ENCODE data around the gene RBM17. TPM values are rescaled to one million over a fixed set of nuclear protein-coding genes. Genes with fewer than 3 reads are reported as not detected.
"Not testable (repeated sequence)": the region's sequence is repeated elsewhere in the genome, so short reads cannot be mapped to it uniquely, and the experiment has no call there.

Gene RBM17
- total and polyA plus RNA-seq, 2 experiments from 2014 or later = 86.2 to 125 TPM

- Histone ChIP-seq H3K27me3 (no peaks in the 10 kb centered on the region), H3K27ac (no peak overlapping the region), H3K9me3 (ENCODE audit: low read depth) (no peaks in the 10 kb centered on the region), H3K36me3 (peaks cover 29% of the 10 kb centered on the region), H3K4me3 (no peak overlapping the region), H3K4me1 (ENCODE audit: low read depth) (no peaks in the 10 kb centered on the region)
- no peak for TF ChIP-seq CTCF (IDR thresholded peaks at IDR 0.05; ENCODE audit: low read depth, low read length)
- DNase-seq (ENCODE audit: low read depth in 1 of 2, low spot score in 1 of 2) = no peak
Measured at GRCh38 chr10:6098156-6098555, 9.3 kb downstream of the RBM17 start.

- H3K4me1 ChIP-seq (ENCODE audit: low read depth) = no peaks in the 10 kb centered on the region
- H3K4me3 ChIP-seq = no peak overlapping the region
- no peak overlapping the region for H3K27ac ChIP-seq
- no peak for DNase-seq (ENCODE audit: low read depth in 1 of 2, low spot score in 1 of 2)
- no peak for TF ChIP-seq CTCF (IDR thresholded peaks at IDR 0.05; ENCODE audit: low read depth, low read length)
- no peaks in the 10 kb centered on the region for H3K27me3 ChIP-seq
- no peaks in the 10 kb centered on the region for H3K9me3 ChIP-seq (ENCODE audit: low read depth)
- H3K36me3 ChIP-seq = peaks cover 48% of the 10 kb centered on the region
Measured at GRCh38 chr10:6100370-6100769, 11.5 kb downstream of the RBM17 start.

- no peak for DNase-seq (ENCODE audit: low read depth in 1 of 2, low spot score in 1 of 2)
- H3K9me3 ChIP-seq (ENCODE audit: low read depth) = no peaks in the 10 kb centered on the region
- TF ChIP-seq CTCF (IDR thresholded peaks at IDR 0.05; ENCODE audit: low read depth, low read length) = no peak
- no peaks in the 10 kb centered on the region for H3K27me3 ChIP-seq
- no peak overlapping the region for H3K4me3 ChIP-seq
- no peaks in the 10 kb centered on the region for H3K4me1 ChIP-seq (ENCODE audit: low read depth)
- H3K27ac ChIP-seq = no peak overlapping the region
- peaks cover 56% of the 10 kb centered on the region for H3K36me3 ChIP-seq
Measured at GRCh38 chr10:6101181-6101580, 12.3 kb downstream of the RBM17 start.

GRCh38 chr10:6102128-6102527 is 13.3 kb downstream of the RBM17 start:
- no peaks in the 10 kb centered on the region for H3K27me3 ChIP-seq
- H3K4me1 ChIP-seq (ENCODE audit: low read depth) = no peaks in the 10 kb centered on the region
- H3K36me3 ChIP-seq = peaks cover 56% of the 10 kb centered on the region
- no peak for TF ChIP-seq CTCF (IDR thresholded peaks at IDR 0.05; ENCODE audit: low read depth, low read length)
- no peak overlapping the region for H3K4me3 ChIP-seq
- H3K9me3 ChIP-seq (ENCODE audit: low read depth) = no peaks in the 10 kb centered on the region
- DNase-seq (ENCODE audit: low read depth in 1 of 2, low spot score in 1 of 2) = no peak
- H3K27ac ChIP-seq = no peak overlapping the region

- TF ChIP-seq CTCF (IDR thresholded peaks at IDR 0.05; ENCODE audit: low read depth, low read length) = no peak
- Histone ChIP-seq H3K36me3 (peaks cover 57% of the 10 kb centered on the region), H3K27me3 (no peaks in the 10 kb centered on the region), H3K4me1 (ENCODE audit: low read depth) (no peaks in the 10 kb centered on the region), H3K9me3 (ENCODE audit: low read depth) (no peaks in the 10 kb centered on the region), H3K27ac (no peak overlapping the region), H3K4me3 (no peak overlapping the region)
- no peak for DNase-seq (ENCODE audit: low read depth in 1 of 2, low spot score in 1 of 2)
Measured at GRCh38 chr10:6103591-6103990, 14.8 kb downstream of the RBM17 start.

GRCh38 chr10:6107616-6108015 is 18.8 kb downstream of the RBM17 start:
- not testable (repeated sequence) for DNase-seq (ENCODE audit: low read depth in 1 of 2, low spot score in 1 of 2); H3K4me1 ChIP-seq (ENCODE audit: low read depth); H3K27ac ChIP-seq; H3K4me3 ChIP-seq; H3K9me3 ChIP-seq (ENCODE audit: low read depth); H3K27me3 ChIP-seq
- peaks cover 55% of the 10 kb centered on the region for H3K36me3 ChIP-seq

Measured in cardiac muscle cell (in vitro differentiated cells and primary cell).